Chondrocyte (in vitro differentiated cells): ENCODE data around the gene STK32B. TPM values are rescaled to one million over a fixed set of nuclear protein-coding genes. Genes with fewer than 3 reads are reported as not detected.
A peak's percentile ranks its signal among the peaks of the same experiment; 100 is the strongest.

Source experiments
- DNase-seq: peaks from one replicate; pipeline ENCODE4 v3.0.0; 2021; ENCODE audit warnings: mixed read lengths, low spot score
- H3K27ac Mint-ChIP-seq: one replicate; pipeline ENCODE4 v1.8.0; 2021; ENCODE audit warnings: mild to moderate bottlenecking, moderate library complexity, mixed read lengths; ENCODE audit not compliant: unreplicated experiment
- H3K27me3 Mint-ChIP-seq: 2 replicates; pipeline ENCODE4 v1.8.0; 2021; ENCODE audit warnings: low read depth, mixed read lengths
- H3K36me3 Mint-ChIP-seq: 2 replicates; pipeline ENCODE4 v1.8.0; 2021; ENCODE audit warnings: low read depth, mixed read lengths
- H3K4me1 Mint-ChIP-seq: 2 replicates; pipeline ENCODE4 v1.8.0; 2021; ENCODE audit warnings: low read depth, mild to moderate bottlenecking, mixed read lengths
- H3K4me3 Mint-ChIP-seq: one replicate; pipeline ENCODE4 v1.8.0; 2021; ENCODE audit warnings: mild to moderate bottlenecking, moderate library complexity, mixed read lengths; ENCODE audit not compliant: unreplicated experiment
- H3K9me3 Mint-ChIP-seq: 2 replicates; pipeline ENCODE4 v1.8.0; 2021; ENCODE audit warnings: low read depth, mixed read lengths
- total RNA-seq: library from RNA; stranded (reverse); gene quantifications from 3 replicates; pipeline ENCODE4 v1.2.1, GENCODE V29; 2021
- TF ChIP-seq, protein P1 (sequence below): fragments of 200-600 bp; sonication (generic); IDR thresholded peaks from 2 replicates; pipeline ENCODE4 v1.5.0; 2021; ENCODE audit warnings: antibody characterized with exemption, mild to moderate bottlenecking, moderate library complexity

Gene STK32B
- total RNA-seq, 1 donor from 2014 or later, result 14.2 TPM

DNA sequence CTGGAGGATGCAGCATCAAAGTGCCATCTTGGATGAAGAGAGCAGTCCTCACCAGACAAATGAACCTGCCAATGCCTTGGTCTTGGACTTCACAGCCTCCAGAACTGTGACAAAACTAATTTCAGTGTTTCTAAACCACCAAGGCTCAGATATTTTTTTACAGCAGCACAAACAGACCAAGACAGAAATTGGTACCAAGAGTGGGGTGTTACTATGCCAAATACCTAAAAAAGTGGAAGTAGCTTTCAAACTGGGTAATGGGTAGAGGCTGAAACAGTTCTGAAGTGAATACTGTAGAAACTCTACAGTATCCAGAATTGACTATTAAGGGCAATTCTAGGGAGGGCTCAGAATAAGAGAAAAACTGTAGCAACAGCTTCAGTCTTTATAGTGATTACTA, 170.8 kb downstream of the STK32B start:
- TF ChIP-seq, protein P1, sequence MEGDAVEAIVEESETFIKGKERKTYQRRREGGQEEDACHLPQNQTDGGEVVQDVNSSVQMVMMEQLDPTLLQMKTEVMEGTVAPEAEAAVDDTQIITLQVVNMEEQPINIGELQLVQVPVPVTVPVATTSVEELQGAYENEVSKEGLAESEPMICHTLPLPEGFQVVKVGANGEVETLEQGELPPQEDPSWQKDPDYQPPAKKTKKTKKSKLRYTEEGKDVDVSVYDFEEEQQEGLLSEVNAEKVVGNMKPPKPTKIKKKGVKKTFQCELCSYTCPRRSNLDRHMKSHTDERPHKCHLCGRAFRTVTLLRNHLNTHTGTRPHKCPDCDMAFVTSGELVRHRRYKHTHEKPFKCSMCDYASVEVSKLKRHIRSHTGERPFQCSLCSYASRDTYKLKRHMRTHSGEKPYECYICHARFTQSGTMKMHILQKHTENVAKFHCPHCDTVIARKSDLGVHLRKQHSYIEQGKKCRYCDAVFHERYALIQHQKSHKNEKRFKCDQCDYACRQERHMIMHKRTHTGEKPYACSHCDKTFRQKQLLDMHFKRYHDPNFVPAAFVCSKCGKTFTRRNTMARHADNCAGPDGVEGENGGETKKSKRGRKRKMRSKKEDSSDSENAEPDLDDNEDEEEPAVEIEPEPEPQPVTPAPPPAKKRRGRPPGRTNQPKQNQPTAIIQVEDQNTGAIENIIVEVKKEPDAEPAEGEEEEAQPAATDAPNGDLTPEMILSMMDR, result no peak
- Mint-ChIP-seq H3K27me3 (no peaks in the 10 kb centered on the region), H3K36me3 (peaks cover 9% of the 10 kb centered on the region), H3K9me3 (peaks cover 23% of the 10 kb centered on the region), H3K4me1 (peaks cover 15% of the 10 kb centered on the region), H3K4me3 (no peak overlapping the region), H3K27ac (no peak overlapping the region)
- DNase-seq, result no peak

DNA sequence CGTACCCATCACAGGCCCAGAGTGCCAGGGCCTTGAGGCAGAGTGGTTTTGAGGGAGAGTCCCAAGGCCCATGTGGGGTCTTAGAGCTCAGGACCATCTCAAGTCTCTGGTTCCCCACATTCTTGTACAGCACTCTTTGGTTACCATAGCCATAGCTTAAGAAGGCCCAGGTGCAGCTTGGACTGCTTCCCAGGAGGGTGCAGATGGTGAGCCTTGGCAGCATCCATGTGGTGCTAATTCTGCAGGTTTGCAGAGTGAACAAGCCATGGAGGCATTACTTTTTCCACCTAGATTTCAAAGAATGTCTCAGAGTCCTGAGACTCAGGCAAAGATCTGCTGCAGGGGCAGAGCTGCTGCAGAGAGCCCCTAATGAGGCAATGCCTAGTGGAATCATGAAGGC, 171.7 kb downstream of the STK32B start:
- DNase-seq, result no peak
- peaks cover 23% of the 10 kb centered on the region for H3K9me3 Mint-ChIP-seq
- no peak overlapping the region for H3K4me3 Mint-ChIP-seq
- TF ChIP-seq, protein P1, result no peak
- peaks cover 9% of the 10 kb centered on the region for H3K4me1 Mint-ChIP-seq
- no peaks in the 10 kb centered on the region for H3K27me3 Mint-ChIP-seq
- peaks cover 9% of the 10 kb centered on the region for H3K36me3 Mint-ChIP-seq
- no peak overlapping the region for H3K27ac Mint-ChIP-seq

DNA sequence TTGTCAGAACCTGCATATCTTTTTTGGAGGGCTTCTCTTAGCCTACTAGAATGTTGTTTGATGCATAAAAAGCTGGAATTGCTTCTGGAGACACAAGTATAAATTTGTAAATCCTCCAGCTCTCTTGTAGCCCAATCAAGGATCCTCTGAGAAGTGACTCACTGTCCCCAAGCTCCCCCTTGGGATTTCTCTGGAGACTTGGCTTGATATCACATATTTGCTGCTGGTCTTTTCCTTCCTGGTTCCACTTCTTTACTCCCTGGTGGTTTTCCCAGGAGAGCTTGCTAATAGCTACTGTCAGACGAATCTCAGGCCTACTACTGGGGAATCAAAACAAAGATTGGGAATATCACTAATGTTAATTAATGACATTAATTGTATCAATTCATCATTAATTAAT, 173.1 kb downstream of the STK32B start:
- Mint-ChIP-seq H3K27ac (no peak overlapping the region), H3K4me1 (peaks cover 9% of the 10 kb centered on the region)

DNA sequence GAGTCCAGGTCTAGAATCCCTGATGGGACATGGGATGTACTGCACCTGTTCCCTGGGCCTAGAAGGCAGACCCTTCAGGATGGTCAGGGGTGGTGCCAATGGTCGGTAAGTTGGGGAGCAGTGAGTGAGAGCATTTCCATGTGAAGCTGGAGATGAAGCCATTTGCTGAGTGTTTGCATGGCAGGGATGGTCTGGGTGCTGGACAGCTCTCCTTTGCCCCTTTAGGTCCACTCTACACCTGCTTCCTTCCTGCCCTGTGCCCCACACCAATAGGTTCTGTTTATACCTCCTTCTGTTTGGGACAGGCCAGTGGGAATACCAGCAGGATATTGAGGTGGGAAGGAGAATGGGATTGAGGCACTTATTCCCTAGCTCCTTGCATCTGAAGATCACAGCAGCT, 181.3 kb downstream of the STK32B start:
- Mint-ChIP-seq H3K4me3 (no peak overlapping the region), H3K36me3 (no peaks in the 10 kb centered on the region), H3K9me3 (no peaks in the 10 kb centered on the region), H3K27ac (no peak overlapping the region), H3K4me1 (peaks cover 4% of the 10 kb centered on the region), H3K27me3 (no peaks in the 10 kb centered on the region)
- TF ChIP-seq, protein P1, result no peak
- no peak for DNase-seq

More for the DNA sequence above, 173.1 kb downstream of the STK32B start:
- Mint-ChIP-seq H3K9me3 (peaks cover 23% of the 10 kb centered on the region), H3K27me3 (no peaks in the 10 kb centered on the region), H3K36me3 (peaks cover 9% of the 10 kb centered on the region), H3K4me3 (no peak overlapping the region)
- DNase-seq, result no peak
- TF ChIP-seq, protein P1, result no peak

DNA sequence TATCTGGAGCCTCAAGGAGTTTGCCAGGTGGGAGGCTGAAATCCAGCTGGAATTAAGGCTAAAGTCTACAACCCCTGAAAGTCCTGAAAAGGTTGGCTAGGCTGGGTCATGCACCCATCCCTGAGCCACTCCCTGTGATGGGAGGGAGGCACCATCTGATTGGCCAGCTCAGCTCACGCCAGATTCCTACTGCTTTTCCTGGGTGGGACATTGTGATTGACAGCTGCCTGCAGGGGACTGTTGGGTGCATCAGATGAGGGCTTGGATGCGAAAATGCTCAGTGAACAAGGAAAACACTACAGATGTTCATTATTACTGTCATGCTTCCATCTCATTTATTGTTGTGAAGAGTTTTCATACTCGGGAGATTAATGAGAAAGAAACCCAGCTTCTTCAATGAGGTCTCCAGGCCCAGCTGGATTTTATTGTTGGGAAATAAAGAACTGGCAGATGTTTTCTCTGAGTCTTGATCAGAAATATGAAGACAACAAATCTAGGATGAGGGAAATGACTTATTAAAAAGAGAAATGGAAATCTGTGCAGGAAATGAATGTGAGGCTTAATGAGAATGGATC, 185.9 kb downstream of the STK32B start:
- Mint-ChIP-seq H3K27me3 (no peaks in the 10 kb centered on the region), H3K36me3 (no peaks in the 10 kb centered on the region), H3K4me1 (peaks cover 4% of the 10 kb centered on the region), H3K4me3 (no peak overlapping the region), H3K9me3 (no peaks in the 10 kb centered on the region), H3K27ac (peak overlapping the region; percentile 81)
- no peak for DNase-seq
- TF ChIP-seq, protein P1, result no peak
